Testis (tissue), 2 donors: ENCODE measurements around the gene CAMK2D.

Experiments
- POLR2A ChIP-seq: fragments of 450-650 bp; IDR thresholded peaks from one replicate; pipeline ENCODE4 v1.6.1; 2017; ENCODE audit warnings: antibody characterized with exemption, mild to moderate bottlenecking, moderate library complexity
- TF ChIP-seq, protein P1 (sequence below), 3 experiments: fragments of 450-650 bp in 2 of 3; fragments of 200-600 bp in 1 of 3; sonication (generic) in 1 of 3; IDR thresholded peaks; one replicate each; pipeline ENCODE4 v1.5.1; 2016 to 2019; ENCODE audit warnings: antibody characterized with exemption in 3 of 3, mild to moderate bottlenecking in 2 of 3, moderate library complexity in 1 of 3

DNA sequence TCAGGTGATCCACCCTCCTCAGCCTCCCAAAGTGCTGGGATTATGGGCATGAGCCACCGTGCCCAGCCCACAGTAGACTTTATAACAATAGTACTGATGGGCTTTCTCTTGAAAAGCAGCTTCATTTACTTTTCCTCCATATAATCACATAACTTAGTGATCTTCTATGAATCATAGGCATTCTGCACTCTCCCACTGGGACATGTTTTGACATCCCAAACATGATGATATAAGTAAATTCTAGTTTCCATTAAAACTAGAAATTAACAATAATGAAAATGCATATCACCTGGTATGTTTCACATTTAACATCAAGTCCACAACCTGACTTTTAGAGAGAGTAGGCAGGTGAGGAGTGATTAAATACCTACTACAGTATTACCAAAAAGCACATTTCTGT is 96.5 kb downstream of the CAMK2D start:
- TF ChIP-seq, protein P1, sequence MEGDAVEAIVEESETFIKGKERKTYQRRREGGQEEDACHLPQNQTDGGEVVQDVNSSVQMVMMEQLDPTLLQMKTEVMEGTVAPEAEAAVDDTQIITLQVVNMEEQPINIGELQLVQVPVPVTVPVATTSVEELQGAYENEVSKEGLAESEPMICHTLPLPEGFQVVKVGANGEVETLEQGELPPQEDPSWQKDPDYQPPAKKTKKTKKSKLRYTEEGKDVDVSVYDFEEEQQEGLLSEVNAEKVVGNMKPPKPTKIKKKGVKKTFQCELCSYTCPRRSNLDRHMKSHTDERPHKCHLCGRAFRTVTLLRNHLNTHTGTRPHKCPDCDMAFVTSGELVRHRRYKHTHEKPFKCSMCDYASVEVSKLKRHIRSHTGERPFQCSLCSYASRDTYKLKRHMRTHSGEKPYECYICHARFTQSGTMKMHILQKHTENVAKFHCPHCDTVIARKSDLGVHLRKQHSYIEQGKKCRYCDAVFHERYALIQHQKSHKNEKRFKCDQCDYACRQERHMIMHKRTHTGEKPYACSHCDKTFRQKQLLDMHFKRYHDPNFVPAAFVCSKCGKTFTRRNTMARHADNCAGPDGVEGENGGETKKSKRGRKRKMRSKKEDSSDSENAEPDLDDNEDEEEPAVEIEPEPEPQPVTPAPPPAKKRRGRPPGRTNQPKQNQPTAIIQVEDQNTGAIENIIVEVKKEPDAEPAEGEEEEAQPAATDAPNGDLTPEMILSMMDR (IDR thresholded peaks at IDR 0.05), result no peak
- TF ChIP-seq POLR2A, result no peak
